ENCODE data around the gene GPSM3. TPM values are rescaled to one million over a fixed set of nuclear protein-coding genes. Genes with fewer than 3 reads are reported as not detected.

The GPSM3 gene
- polyA plus RNA-seq, 1 donor (not counting 4 experiments of a cell fraction or from before 2014, with no cell fraction given), result 3.6 TPM

GRCh38 chr6:32191696-32192607 lies 491 bp downstream of the GPSM3 start:
- H3K4me2 ChIP-seq (ENCODE audit: control insufficient read depth, extremely low read depth, insufficient read depth, low read depth, low read length), result peak overlapping the region; percentile 58
- H3K9me3 ChIP-seq (ENCODE audit: control insufficient read depth, low read depth, low read length), result no peaks in the 10 kb centered on the region
- no peaks in the 10 kb centered on the region for H3K27me3 ChIP-seq (ENCODE audit: control insufficient read depth, extremely low read depth, insufficient read depth, low read length)
- TF ChIP-seq CTCF (optimal IDR thresholded peaks at IDR 0.05 in 1 of 3, IDR thresholded peaks at IDR 0.05 in 1 of 3, conservative IDR thresholded peaks at IDR 0.05 in 1 of 3; ENCODE audit: extremely low read depth in 1 of 3, insufficient read depth in 2 of 3, low read length in 3 of 3), result no peak
- no peak for TF ChIP-seq EZH2 (IDR thresholded peaks at IDR 0.05; ENCODE audit: low read length)
- dilution Hi-C loops (cut with MboI; ENCODE audit: extremely low pct_ligation_motif_present, low sequenced_read_pairs), result no loop called here
- no peaks in the 10 kb centered on the region for H4K20me1 ChIP-seq (ENCODE audit: control insufficient read depth, extremely low read depth, insufficient read depth, low read length)
- peaks cover 33% of the 10 kb centered on the region for H3K4me1 ChIP-seq (ENCODE audit: control insufficient read depth, extremely low read depth, insufficient read depth, low read length)
- H3K27ac ChIP-seq (ENCODE audit: control insufficient read depth, insufficient read depth, low read length), result peak overlapping the region; percentile 40
- H3K9ac ChIP-seq (ENCODE audit: control insufficient read depth, extremely low read depth, insufficient read depth, low read length), result no peak overlapping the region
- no peaks in the 10 kb centered on the region for H3K9me1 ChIP-seq (ENCODE audit: control insufficient read depth, extremely low read depth, insufficient read depth, low read length)
- no peak overlapping the region for H3K4me3 ChIP-seq (ENCODE audit: control insufficient read depth in 2 of 3, extremely low read depth in 1 of 3, insufficient read depth in 2 of 3, low read depth in 1 of 3, low read length in 3 of 3)
- DNase-seq (ENCODE audit: low read depth, low spot score) (no peak), FAIRE-seq (no peak)
- H2AFZ ChIP-seq (ENCODE audit: control insufficient read depth, low read length), result peak overlapping the region; percentile 19
- H3K36me3 ChIP-seq (ENCODE audit: control insufficient read depth in 2 of 2, extremely low read depth in 1 of 2, insufficient read depth in 2 of 2, low read length in 2 of 2), result peaks cover 5 to 6% of the 10 kb centered on the region in 2 experiments
- peaks cover 12% of the 10 kb centered on the region for H3K79me2 ChIP-seq (ENCODE audit: control insufficient read depth, insufficient read depth, low read length)

- H3K36me3 ChIP-seq (ENCODE audit: control insufficient read depth in 2 of 2, extremely low read depth in 1 of 2, insufficient read depth in 2 of 2, low read length in 2 of 2), result peaks cover 8 to 12% of the 10 kb centered on the region in 2 experiments
- peaks cover 27% of the 10 kb centered on the region for H3K4me1 ChIP-seq (ENCODE audit: control insufficient read depth, extremely low read depth, insufficient read depth, low read length)
- no peak for DNase-seq (ENCODE audit: low read depth, low spot score)
- H3K9me3 ChIP-seq (ENCODE audit: control insufficient read depth, low read depth, low read length), result no peaks in the 10 kb centered on the region
- no peak overlapping the region for H3K4me3 ChIP-seq (ENCODE audit: control insufficient read depth in 2 of 3, extremely low read depth in 1 of 3, insufficient read depth in 2 of 3, low read depth in 1 of 3, low read length in 3 of 3)
- H2AFZ ChIP-seq (ENCODE audit: control insufficient read depth, low read length), result no peak overlapping the region
- no peaks in the 10 kb centered on the region for H3K27me3 ChIP-seq (ENCODE audit: control insufficient read depth, extremely low read depth, insufficient read depth, low read length)
- H3K79me2 ChIP-seq (ENCODE audit: control insufficient read depth, insufficient read depth, low read length), result peaks cover 12% of the 10 kb centered on the region
- H4K20me1 ChIP-seq (ENCODE audit: control insufficient read depth, extremely low read depth, insufficient read depth, low read length), result no peaks in the 10 kb centered on the region
- H3K27ac ChIP-seq (ENCODE audit: control insufficient read depth, insufficient read depth, low read length), result peak overlapping the region; percentile 84
- dilution Hi-C loops (cut with MboI; ENCODE audit: extremely low pct_ligation_motif_present, low sequenced_read_pairs), result no loop called here
- H3K4me2 ChIP-seq (ENCODE audit: control insufficient read depth, extremely low read depth, insufficient read depth, low read depth, low read length), result peak overlapping the region; percentile 13
- FAIRE-seq, result no peak
- no peaks in the 10 kb centered on the region for H3K9me1 ChIP-seq (ENCODE audit: control insufficient read depth, extremely low read depth, insufficient read depth, low read length)
- H3K9ac ChIP-seq (ENCODE audit: control insufficient read depth, extremely low read depth, insufficient read depth, low read length), result no peak overlapping the region
- TF ChIP-seq CTCF (optimal IDR thresholded peaks at IDR 0.05 in 1 of 3, IDR thresholded peaks at IDR 0.05 in 1 of 3, conservative IDR thresholded peaks at IDR 0.05 in 1 of 3; ENCODE audit: extremely low read depth in 1 of 3, insufficient read depth in 2 of 3, low read length in 3 of 3), result no peak
- TF ChIP-seq EZH2 (IDR thresholded peaks at IDR 0.05; ENCODE audit: low read length), result no peak
Measured at GRCh38 chr6:32190911-32191677, 1.3 kb downstream of the GPSM3 start.
